Lower leg skin (tissue), 3 donors: ENCODE measurements around the gene TEN1.

Experiments
- POLR2A ChIP-seq, 2 donors: fragments of 450-650 bp; IDR thresholded peaks; one replicate each; pipeline ENCODE4 v1.6.1; 2016 to 2017; ENCODE audit warnings: antibody characterized with exemption in 2 of 2, mild to moderate bottlenecking in 1 of 2, moderate library complexity in 1 of 2
- TF ChIP-seq, protein P1 (sequence below), 3 donors: fragments of 450-650 bp; IDR thresholded peaks; one replicate each; pipeline ENCODE4 v1.5.1; 2016; ENCODE audit warnings: antibody characterized with exemption in 3 of 3, mild to moderate bottlenecking in 3 of 3, moderate library complexity in 2 of 3

DNA sequence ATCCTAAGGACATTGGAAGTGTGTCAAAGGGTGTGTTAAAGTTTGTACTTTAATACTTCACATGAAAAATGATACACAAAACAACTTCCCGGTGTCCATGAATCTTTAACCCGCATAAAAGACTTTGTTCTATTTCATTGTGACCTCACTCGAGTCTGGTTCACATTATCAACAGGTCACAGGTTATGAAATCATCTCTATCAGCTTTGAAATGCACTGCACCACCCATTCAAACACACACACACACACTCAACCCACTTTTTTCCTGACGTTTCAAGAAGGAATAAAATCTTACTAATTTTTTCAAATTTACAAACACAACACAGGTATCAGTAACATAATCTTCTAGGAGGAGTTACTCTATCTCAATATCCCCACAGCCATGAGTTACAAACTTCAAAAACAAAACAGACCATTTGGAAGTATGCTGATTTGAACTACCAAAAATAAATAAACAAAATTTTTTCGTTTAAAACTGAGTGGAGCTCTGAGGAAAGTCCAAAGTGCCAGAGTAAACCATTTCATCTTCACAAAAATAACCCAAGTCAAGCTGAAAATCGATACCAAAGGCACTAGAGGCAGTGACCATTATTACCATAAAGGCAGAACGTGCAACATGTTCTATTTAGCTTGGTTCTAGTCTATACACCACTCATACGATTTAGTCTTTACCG, 2.7 kb upstream of the TEN1 start:
- no peak for TF ChIP-seq POLR2A (IDR thresholded peaks at IDR 0.05)
- TF ChIP-seq, protein P1, sequence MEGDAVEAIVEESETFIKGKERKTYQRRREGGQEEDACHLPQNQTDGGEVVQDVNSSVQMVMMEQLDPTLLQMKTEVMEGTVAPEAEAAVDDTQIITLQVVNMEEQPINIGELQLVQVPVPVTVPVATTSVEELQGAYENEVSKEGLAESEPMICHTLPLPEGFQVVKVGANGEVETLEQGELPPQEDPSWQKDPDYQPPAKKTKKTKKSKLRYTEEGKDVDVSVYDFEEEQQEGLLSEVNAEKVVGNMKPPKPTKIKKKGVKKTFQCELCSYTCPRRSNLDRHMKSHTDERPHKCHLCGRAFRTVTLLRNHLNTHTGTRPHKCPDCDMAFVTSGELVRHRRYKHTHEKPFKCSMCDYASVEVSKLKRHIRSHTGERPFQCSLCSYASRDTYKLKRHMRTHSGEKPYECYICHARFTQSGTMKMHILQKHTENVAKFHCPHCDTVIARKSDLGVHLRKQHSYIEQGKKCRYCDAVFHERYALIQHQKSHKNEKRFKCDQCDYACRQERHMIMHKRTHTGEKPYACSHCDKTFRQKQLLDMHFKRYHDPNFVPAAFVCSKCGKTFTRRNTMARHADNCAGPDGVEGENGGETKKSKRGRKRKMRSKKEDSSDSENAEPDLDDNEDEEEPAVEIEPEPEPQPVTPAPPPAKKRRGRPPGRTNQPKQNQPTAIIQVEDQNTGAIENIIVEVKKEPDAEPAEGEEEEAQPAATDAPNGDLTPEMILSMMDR (IDR thresholded peaks at IDR 0.05) = no peak
